Measurements from ENCODE around the gene PRR12. TPM values are rescaled to one million over a fixed set of nuclear protein-coding genes. Genes with fewer than 3 reads are reported as not detected.
A peak's percentile ranks its signal among the peaks of the same experiment; 100 is the strongest.

PRR12 gene
- total RNA-seq, 1 donor from 2014 or later: 15.5 TPM

- DNase-seq (ENCODE audit: extremely low spot score in 2 of 2): no peak
- intact Hi-C loops (cut with DNase I): loop anchor here (2.0 kb wide), 1 partner anchor 47 kb away; no protein-coding TSS in a partner anchor
- no peaks in the 10 kb centered on the region for H3K9me3 ChIP-seq
- TF ChIP-seq POLR2AphosphoS5 (IDR thresholded peaks at IDR 0.05; ENCODE audit: insufficient read depth in 1 of 2, low read depth in 1 of 2) (peak in 1 of 2 donors; percentile 15), CTCF (IDR thresholded peaks at IDR 0.05) (no peak)
- H3K27me3 ChIP-seq: no peaks in the 10 kb centered on the region
- H3K36me3 ChIP-seq: peaks cover 0 to 16% of the 10 kb centered on the region in 2 donors
- H3K27ac ChIP-seq: peak overlapping the region; percentile 91
- peaks cover 24% of the 10 kb centered on the region for H3K4me1 ChIP-seq
- H3K4me3 ChIP-seq: peak overlapping the region; percentile 73 to 83
Observed at GRCh38 chr19:49591731-49592485, 926 bp downstream of the PRR12 start.

- TF ChIP-seq POLR2A (IDR thresholded peaks at IDR 0.05) (no peak), POLR2AphosphoS5 (IDR thresholded peaks at IDR 0.05; ENCODE audit: insufficient read depth in 1 of 2, low read depth in 1 of 2) (no peak), CTCF (IDR thresholded peaks at IDR 0.05) (no peak)
- no peak for DNase-seq (ENCODE audit: extremely low spot score in 2 of 2)
- Histone ChIP-seq H3K27me3 (no peaks in the 10 kb centered on the region), H3K4me1 (peaks cover 24% of the 10 kb centered on the region), H3K36me3 (peaks cover 0 to 24% of the 10 kb centered on the region in 2 donors), H3K9me3 (no peaks in the 10 kb centered on the region), H3K27ac (peak overlapping the region; percentile 91), H3K4me3 (peak overlapping the region; percentile 73 to 83)
- intact Hi-C loops (cut with DNase I): loop anchor here (2.0 kb wide), 1 partner anchor 46 kb away; no protein-coding TSS in a partner anchor
Observed at GRCh38 chr19:49592486-49593232, 1.7 kb downstream of the PRR12 start.

GRCh38 chr19:49593233-49594113 is 2.5 kb downstream of the PRR12 start:
- intact Hi-C loops (cut with DNase I): loop anchor here (2.0 kb wide), 1 partner anchor 45 kb away; no protein-coding TSS in a partner anchor
- peak in 1 of 2 donors; percentile 95 for DNase-seq (ENCODE audit: extremely low spot score in 2 of 2)

More at GRCh38 chr19:49593233-49594113, 2.5 kb downstream of the PRR12 start:
- H3K4me3 ChIP-seq: peak overlapping the region; percentile 73 to 83
- no peaks in the 10 kb centered on the region for H3K27me3 ChIP-seq
- peak overlapping the region; percentile 91 for H3K27ac ChIP-seq
- peaks cover 0 to 26% of the 10 kb centered on the region in 2 donors for H3K36me3 ChIP-seq
- TF ChIP-seq POLR2AphosphoS5 (IDR thresholded peaks at IDR 0.05; ENCODE audit: insufficient read depth in 1 of 2, low read depth in 1 of 2): peak in 1 of 2 donors; percentile 10
- TF ChIP-seq CTCF (IDR thresholded peaks at IDR 0.05): no peak
- TF ChIP-seq POLR2A (IDR thresholded peaks at IDR 0.05): no peak
- H3K4me1 ChIP-seq: peaks cover 24% of the 10 kb centered on the region
- no peaks in the 10 kb centered on the region for H3K9me3 ChIP-seq

Measured in vagina (tissue), 2 donors.